Measurements from ENCODE around the gene SLC6A1. TPM values are rescaled to one million over a fixed set of nuclear protein-coding genes. Genes with fewer than 3 reads are reported as not detected.

SLC6A1 gene
- total RNA-seq, 1 experiment from 2014 or later: not detected

DNA sequence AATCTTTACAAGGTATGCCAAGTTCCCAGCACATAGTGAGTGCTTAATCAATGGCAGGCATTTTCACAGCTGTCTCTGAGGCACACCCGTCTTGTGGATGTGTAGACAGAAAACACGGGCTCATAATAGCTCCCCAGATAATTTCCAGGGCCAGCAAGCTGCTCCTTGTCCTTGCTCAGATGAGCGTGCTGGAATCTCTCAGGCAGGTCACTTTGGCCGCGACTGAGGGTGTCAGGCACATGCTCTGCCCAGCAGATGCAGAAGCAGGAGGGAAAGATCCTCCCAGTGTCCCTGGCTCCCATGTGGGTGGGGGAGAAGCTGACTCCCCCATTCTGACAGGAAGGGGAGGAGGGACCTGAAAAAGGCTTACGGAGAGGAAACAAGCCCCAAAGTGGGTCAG lies 35.6 kb upstream of the SLC6A1 start:
- Histone ChIP-seq H3K9ac (ENCODE audit: extremely low read depth, insufficient read length, low read length) (no peak overlapping the region), H3K14ac (ENCODE audit: insufficient read depth, low read length) (no peak overlapping the region), H2BK20ac (ENCODE audit: low read depth, low read length, poor library complexity, severe bottlenecking) (no peak overlapping the region), H3K18ac (ENCODE audit: insufficient read length, low read depth, low read length) (no peak overlapping the region), H2BK120ac (ENCODE audit: low read depth, low read length, poor library complexity, severe bottlenecking) (no peak overlapping the region), H3K23ac (ENCODE audit: insufficient read length, low read depth, low read length) (no peak overlapping the region), H3K23me2 (ENCODE audit: insufficient read length, low read depth, low read length, poor library complexity, severe bottlenecking) (no peaks in the 10 kb centered on the region), H3T11ph (ENCODE audit: low read length) (no peak overlapping the region), H3K4me2 (ENCODE audit: insufficient read depth, insufficient read length, low read length) (no peak overlapping the region), H3K4me1 (ENCODE audit: insufficient read depth, low read length) (no peaks in the 10 kb centered on the region), H2BK15ac (ENCODE audit: low read depth, low read length) (no peak overlapping the region), H2BK12ac (ENCODE audit: insufficient read length, low read depth, low read length) (no peak overlapping the region), H3K9me3 (ENCODE audit: control insufficient read depth, low read depth, low read length) (no peaks in the 10 kb centered on the region), H3K79me1 (ENCODE audit: insufficient read depth, low read depth, low read length, poor library complexity, severe bottlenecking) (no peaks in the 10 kb centered on the region), H2AK5ac (ENCODE audit: insufficient read length, low read length) (no peak overlapping the region), H3K56ac (ENCODE audit: insufficient read length, low read depth, low read length) (no peak overlapping the region), H4K8ac (replicated peaks; ENCODE audit: insufficient read length, low read depth, low read length) (no peak overlapping the region), H4K91ac (ENCODE audit: insufficient read length, low read depth, low read length) (no peak overlapping the region), H3K27me3 (ENCODE audit: insufficient read depth, low read length) (no peaks in the 10 kb centered on the region), H2AFZ (ENCODE audit: low read length) (no peak overlapping the region), H4K20me1 (ENCODE audit: control insufficient read depth, insufficient read depth, insufficient read length) (no peaks in the 10 kb centered on the region), H3K4ac (ENCODE audit: low read depth, low read length) (no peak overlapping the region), H3K79me2 (ENCODE audit: insufficient read depth, low read length) (no peaks in the 10 kb centered on the region), H4K5ac (ENCODE audit: insufficient read length, low read depth, low read length) (no peak overlapping the region), H2BK5ac (ENCODE audit: insufficient read length, low read length) (no peak overlapping the region), H3K27ac (ENCODE audit: insufficient read length, low read depth, low read length) (no peak overlapping the region)
- Mint-ChIP-seq H3K27me3 (ENCODE audit: low read depth) (peaks cover 15% of the 10 kb centered on the region), H3K36me3 (ENCODE audit: insufficient read depth in 1 of 3, low read depth in 3 of 3) (no peaks in the 10 kb centered on the region), H3K4me1 (peaks cover 0 to 8% of the 10 kb centered on the region in 2 experiments; a peak in 2 of 4 replicates), H3K9me3 (no peaks in the 10 kb centered on the region), H3K4me3 (no peak overlapping the region), H3K27ac (no peak overlapping the region)
- no peak for DNase-seq
- TF ChIP-seq, protein P1, sequence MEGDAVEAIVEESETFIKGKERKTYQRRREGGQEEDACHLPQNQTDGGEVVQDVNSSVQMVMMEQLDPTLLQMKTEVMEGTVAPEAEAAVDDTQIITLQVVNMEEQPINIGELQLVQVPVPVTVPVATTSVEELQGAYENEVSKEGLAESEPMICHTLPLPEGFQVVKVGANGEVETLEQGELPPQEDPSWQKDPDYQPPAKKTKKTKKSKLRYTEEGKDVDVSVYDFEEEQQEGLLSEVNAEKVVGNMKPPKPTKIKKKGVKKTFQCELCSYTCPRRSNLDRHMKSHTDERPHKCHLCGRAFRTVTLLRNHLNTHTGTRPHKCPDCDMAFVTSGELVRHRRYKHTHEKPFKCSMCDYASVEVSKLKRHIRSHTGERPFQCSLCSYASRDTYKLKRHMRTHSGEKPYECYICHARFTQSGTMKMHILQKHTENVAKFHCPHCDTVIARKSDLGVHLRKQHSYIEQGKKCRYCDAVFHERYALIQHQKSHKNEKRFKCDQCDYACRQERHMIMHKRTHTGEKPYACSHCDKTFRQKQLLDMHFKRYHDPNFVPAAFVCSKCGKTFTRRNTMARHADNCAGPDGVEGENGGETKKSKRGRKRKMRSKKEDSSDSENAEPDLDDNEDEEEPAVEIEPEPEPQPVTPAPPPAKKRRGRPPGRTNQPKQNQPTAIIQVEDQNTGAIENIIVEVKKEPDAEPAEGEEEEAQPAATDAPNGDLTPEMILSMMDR (conservative IDR thresholded peaks at IDR 0.05): no peak
- no CpG with 5 or more reads among the region's 6 CpGs for WGBS (ENCODE audit: extremely low coverage, insufficient read length, low lambda C conversion rate)
